Hepatocyte (in vitro differentiated cells): Measurements from ENCODE around the gene KRT10.

Source experiments
- CTCF ChIP-seq: fragments of 200-600 bp; sonication (generic); IDR thresholded peaks from 2 replicates; pipeline ENCODE4 v1.5.1; 2016; ENCODE audit warnings: antibody characterized with exemption, mild to moderate bottlenecking; ENCODE audit not compliant: poor library complexity
- EZH2 ChIP-seq: fragments of 200-600 bp; sonication (generic); IDR thresholded peaks from 2 replicates; pipeline ENCODE4 v1.6.1; 2016; ENCODE audit warnings: antibody characterized with exemption, mild to moderate bottlenecking, borderline replicate concordance
- EZH2phosphoT487 ChIP-seq: fragments of 200-600 bp; sonication (generic); IDR thresholded peaks from one replicate; pipeline ENCODE4 v1.6.1; 2018; ENCODE audit warnings: antibody characterized with exemption, mild to moderate bottlenecking, low read depth, moderate library complexity; ENCODE audit not compliant: unreplicated experiment, severe bottlenecking

GRCh38 chr17:40810494-40810893, 11.9 kb downstream of the KRT10 start:
- TF ChIP-seq CTCF = no peak
- no peak for TF ChIP-seq EZH2phosphoT487
- no peak for TF ChIP-seq EZH2
